Renal cortical epithelial cell (primary cell): ENCODE measurements around the gene PCCA. TPM values are rescaled to one million over a fixed set of nuclear protein-coding genes. Genes with fewer than 3 reads are reported as not detected.
A peak's percentile ranks its signal among the peaks of the same experiment; 100 is the strongest.
"Not testable (repeated sequence)": the region's sequence is repeated elsewhere in the genome, so short reads cannot be mapped to it uniquely, and the experiment has no call there.

Experiments
- DNase-seq: peaks from one replicate; pipeline ENCODE4 v3.0.0-alpha.2; 2011; ENCODE audit warnings: low read depth
- total RNA-seq: library from RNA; depleted of rRNA; stranded (reverse); fragments of >200 nt; gene quantifications from 2 replicates; pipeline ENCODE4 v1.2.3, GENCODE V29; 2014

The PCCA gene
- total RNA-seq, 1 donor from 2014 or later = 72.8 TPM

DNA sequence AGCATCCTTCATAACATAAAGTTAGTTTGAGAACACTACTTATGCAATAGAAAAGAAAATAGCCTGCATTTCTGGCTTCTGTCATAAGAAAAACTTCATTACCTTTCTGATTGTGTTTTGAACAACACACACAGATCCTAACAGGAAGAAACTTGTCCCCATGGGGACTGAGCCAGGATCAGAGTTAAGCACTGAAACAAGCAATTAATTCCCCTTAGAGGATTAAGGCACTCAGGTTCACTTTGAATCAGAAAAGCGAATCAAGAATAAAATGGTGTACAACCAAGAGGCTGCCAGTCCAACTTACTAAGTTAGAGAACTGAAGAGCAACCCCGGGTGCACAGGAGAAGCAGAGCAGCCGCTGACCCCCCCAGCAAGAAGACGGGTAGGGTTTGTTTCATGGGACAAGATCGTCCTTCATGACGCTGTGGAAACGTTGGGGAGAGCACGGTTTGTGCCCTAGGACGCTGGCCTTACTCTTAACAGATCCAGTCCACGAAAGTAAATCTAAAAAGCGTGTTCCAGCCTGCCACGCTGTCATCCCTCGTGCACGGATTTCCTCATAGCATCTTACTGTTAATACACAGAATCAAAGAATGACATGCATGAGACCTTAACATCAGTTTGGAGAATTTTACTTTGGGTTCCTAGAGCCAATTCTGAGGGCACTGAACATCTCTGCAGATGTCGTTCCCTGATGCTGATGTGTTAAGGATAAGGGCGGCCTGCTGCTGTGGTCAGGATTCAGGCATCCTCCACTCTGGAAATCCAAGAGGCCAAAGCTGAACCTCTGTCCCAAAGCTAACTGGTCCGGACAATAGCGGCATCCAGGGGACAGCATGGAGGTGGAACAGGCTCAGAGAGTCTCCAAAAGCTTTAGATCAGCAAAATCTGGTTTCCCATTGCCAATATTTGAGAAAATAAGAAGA is 453.3 kb downstream of the PCCA start:
- no peak for DNase-seq

DNA sequence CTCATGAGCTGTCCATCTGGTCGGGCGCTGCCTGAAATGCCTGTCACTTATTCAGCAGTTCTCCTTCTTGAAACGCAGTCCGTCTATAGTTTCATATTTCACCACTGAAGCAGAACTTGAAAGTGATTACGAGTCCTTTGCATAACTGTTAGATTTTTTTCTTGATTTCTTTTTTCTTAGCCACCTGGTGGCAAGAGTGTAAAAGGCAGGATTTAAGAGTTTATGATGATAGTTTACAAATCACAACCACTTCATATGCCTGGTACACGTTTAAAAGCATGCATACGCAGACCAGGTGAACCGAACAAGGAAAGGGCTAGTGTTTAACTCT is 453.9 kb downstream of the PCCA start:
- DNase-seq = peak; percentile 47

DNA sequence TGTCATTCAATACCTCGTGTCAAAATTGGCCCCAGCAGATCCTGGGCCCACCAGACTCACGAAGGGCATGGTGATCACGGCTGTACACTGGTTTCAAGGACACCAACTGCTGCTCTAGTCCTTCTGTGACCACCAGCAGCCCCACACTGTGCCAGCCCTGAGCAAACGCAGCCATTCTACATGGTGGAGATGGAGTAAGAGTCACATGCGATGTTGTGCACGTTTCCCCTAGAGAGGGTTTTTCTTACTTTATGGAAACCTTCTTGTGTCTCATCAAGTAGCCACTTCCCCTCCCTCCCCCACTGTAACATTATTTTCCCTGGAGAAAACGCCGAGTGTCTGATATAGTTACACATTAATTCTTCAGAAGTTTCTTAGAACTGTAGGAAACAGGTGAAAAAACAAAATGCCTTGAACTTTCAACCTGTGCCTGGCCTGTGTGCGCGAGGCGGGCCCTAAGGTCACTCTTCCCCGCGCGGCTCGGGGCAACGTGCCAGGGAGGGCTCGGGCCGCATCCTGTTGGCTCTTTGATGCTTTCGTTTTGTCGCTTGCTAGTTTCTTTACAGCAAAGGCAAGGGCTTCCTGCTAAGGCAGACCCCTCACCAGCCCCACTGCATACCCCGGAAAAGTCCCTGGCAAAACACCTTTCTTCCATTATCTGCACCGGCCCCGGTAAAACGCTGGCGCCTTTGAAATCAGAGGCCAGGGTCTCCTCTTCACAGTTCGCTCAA is 455.1 kb downstream of the PCCA start:
- DNase-seq = peak; percentile 59

DNA sequence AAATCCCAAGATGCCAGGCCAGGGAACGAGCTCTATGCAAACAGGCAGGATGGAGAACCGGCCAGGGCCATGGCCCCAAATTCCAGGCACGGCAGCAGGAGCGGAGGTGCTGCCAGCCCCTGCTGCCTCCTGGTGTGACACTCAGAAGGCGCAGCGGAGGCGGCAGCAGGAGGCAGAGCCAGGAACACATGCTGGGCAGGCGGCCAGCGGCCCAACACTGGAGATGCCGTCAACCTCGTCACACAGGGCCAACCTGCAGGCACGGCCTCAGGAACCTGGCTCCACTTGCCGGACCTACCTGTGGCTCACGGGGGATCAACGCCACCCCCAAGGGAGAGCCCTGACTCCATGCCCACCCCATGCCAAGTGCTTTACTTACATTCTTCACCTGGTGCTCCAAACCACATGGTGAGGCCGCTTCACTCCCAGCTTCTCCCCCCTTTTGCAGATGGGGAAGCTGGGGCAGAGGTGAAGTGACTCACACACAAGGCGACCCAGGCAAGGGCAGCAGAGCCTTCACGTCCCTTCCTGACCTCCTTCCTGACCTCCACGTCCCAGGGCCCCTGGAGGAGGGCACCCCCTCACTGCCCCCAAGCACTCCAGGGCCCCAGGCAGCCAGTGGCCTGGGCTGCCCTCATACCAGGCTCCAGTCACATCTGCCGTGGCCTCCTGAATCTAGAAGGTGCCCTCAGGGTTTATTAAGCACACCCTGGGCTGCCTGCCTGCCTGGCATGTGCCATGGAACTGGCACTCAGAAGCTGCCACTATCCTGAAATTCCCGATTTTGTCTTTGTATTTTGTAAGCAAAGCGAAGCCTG is 456.2 kb downstream of the PCCA start:
- DNase-seq = peak; percentile 47

GRCh38 chr13:100545684-100546061 is 456.8 kb downstream of the PCCA start:
- no peak for DNase-seq

- DNase-seq = no peak
These were observed 458.0 kb downstream of the PCCA start for GRCh38 chr13:100546713-100547405.

DNA sequence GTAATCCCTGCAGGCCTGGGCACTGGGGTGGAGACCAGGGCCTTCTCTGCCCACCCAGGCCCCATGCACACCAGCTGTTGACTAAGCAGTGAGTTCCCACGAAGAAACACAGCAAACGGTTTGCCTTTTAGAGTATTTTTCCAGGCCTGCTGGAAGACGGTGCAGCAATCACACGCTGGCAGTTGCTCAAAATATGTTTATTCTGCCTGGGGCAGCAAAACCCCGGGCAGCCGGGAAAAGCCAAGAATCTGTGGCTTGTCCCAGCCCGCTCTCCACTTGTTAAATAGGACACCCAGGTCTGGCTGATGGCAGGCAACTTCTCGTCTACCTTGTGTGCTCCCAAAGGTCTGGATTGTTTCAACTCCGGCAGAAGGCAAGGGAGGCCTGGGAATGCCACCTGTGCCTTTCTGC is 458.9 kb downstream of the PCCA start:
- DNase-seq = no peak

GRCh38 chr13:100549316-100549715 is 460.4 kb downstream of the PCCA start:
- no peak for DNase-seq

DNA sequence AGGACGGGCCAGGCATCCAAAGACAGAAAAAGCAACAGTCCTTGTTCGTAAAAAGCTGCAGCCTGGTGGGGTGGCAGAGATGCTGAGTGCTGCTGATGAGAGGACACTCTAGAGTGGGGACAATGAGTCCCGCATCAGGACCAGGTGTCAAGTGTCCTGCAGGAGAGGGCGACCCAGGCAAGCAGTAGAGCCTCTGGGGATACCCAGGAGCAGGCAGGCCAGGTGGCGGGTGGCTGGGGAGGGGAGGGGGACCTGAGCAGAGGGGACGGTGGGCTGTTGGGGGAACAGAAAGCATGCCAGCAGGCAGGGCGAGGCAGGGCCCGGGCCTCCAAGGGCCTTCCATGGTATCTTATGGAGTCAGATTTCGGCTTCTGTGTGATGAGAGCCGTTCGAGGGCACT is 463.9 kb downstream of the PCCA start:
- DNase-seq = no peak

- DNase-seq = no peak
These were observed 471.0 kb downstream of the PCCA start for GRCh38 chr13:100559886-100560285.

- no peak for DNase-seq
These were observed 471.7 kb downstream of the PCCA start for GRCh38 chr13:100560498-100561157.

DNA sequence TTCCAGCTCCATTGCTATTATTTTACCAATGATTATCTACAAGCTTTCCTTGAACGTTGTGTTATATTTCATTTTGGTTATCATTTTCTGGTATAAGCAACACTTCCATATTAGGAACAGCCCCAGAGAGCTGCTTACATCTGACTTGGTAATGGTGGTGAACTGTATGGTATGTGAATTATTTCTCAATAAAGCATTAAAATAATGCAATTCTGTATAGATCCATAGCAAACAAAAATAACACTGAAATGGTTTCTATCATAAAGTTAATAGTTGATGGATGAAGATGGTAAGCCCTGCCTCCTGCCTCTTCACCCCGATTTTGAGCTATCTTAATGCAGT is 472.2 kb downstream of the PCCA start:
- DNase-seq = no peak

DNA sequence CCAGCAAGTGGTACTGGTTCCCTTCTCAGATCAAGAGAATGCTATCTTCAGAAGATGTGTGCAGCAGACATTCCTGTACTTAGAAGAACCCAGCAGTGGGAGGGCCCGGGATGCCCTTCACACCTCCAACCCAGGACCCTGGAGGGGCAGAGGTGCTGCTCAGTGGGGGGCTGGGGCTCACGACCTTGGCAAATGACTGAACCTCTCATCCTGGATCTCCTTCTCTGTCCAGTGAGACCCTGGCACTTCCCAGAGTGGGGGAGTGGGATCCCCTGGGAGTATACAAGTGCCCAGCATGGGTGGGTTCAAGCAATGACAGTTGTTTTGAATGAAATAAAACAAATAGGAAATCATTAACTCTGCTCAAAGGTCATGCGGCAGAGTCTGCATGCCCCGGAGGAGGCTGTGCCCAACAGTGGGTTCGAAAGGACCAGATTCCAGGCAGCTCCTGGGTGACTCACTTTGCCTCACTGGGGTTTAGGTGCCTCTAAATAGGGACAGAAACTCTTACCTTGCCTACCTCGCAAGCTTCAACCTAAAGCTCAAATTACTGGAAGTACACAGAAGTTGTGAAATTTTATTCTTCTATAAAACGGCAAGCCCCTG is 472.8 kb downstream of the PCCA start:
- peak; percentile 68 for DNase-seq

DNA sequence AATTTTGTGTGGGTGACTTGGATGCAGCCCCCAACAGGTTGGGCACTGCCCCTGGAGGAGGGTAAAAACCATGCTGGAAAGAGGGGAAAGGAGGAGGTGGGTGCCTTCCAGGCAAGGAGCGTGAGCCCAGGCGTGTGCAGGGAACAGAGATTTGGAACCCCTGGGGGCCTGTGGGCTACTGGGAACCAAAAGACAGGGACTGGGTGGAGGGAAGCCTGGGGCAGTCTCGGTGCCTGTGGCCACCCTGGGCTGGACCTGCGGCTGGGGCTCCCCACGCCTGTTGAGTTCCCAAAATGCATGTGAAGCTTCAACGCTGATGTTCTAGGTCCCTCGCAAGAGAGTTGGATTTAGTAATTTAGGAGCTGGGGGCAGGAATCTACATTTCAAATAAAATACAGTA is 474.9 kb downstream of the PCCA start:
- no peak for DNase-seq

DNA sequence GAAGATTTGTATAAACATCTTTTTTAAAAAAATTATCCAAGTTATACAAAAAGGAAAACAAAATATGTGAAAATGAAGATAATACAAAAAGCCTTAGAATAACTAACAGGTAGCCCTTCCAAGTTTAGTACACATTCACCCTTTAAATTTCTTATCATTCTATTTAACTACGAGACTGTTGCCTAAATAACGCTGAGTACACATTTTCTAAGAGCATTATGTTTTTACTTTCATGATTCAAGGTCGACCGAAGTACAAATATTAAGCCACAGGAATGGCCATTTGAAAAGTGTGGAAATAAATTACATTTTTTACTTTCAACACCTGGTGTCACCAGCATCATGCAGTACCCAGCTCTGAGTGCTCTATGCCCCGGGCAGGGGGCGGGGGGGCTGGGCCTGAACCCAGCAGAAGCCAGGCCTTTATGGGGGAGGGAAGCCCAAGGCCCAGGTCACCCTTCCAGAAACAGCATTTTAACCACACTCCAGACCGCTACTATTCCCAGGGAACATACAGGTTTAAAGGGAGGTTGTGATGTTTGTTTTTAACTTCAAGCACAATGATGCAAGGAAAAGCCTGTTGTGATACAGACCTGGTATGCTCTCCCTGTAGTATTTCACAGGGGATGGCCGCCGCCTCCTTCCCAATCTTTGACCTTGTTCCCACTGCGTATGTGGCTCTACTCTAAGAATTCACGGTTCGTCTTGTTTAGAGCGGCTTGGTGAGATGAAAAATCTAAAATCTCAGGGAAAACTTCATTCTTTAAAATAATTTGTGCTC is 475.7 kb downstream of the PCCA start:
- DNase-seq = no peak

DNA sequence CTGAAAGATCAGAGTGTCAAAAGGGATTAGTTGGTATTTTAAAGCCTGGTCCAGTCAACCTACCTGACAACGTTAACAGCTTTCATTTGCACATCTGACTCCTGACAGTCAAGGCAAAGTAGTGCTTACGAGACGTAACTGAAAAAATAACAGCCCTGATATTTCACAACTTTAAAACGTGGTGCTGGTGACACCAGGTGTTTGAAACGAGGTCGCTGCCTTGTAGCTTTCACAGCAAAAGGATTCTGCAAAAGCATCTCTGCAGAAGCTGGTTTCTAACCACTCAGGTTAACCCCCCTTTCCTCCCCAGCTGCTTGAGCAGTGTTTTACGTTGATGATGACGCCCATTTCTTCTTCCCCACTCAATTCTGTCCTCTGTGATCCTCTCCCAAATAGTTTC is 476.4 kb downstream of the PCCA start:
- no peak for DNase-seq

GRCh38 chr13:100566543-100566942 is 477.6 kb downstream of the PCCA start:
- DNase-seq = peak; percentile 29

DNA sequence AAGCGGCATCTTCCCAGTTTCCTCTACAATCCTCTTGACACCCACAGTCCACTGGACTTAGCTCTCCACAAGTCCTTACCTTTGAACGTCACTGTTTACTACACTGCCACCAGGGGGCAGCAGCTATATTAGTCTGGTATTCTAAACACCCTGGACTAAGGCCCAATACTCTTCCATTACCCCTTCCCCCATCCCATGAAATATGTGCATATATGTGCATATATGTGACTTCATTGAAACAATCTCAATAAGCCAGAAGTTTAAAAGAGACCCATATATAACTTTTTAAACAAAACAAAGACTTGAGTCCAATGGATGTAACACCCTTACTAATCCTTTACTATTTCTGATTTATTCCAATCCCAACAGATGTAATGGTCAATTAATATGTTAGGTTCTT is 484.2 kb downstream of the PCCA start:
- DNase-seq = peak; percentile 73

DNA sequence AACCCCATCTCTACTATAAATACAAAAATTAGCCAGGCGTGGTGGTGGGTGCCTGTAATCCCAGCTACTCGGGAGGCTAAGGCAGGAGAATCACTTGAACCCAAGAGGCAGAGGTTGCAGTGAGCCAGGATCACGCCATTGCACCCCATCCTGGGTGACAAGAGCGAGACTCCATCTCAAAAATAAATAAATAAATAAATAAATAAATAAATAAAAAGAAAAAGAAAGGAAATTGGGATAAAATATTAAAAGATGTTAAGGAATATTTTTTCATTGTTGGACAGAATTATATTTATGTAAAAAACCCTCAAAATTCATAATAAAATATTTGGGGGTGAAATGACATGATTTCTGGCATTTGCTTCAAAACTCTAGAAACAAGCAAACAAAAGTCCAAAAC is 488.3 kb downstream of the PCCA start:
- DNase-seq = not testable (repeated sequence)
